HepG2 (cell line): ENCODE data around the gene ENO2. TPM values are rescaled to one million over a fixed set of nuclear protein-coding genes. Genes with fewer than 3 reads are reported as not detected.

Experiments
- CEBPG ChIP-seq: IDR thresholded peaks from 2 replicates; pipeline ENCODE4 v1.6.1; 2016
- KLF6 ChIP-seq: IDR thresholded peaks from 2 replicates; pipeline ENCODE4 v1.8.0; 2016; ENCODE audit warnings: missing biosample characterization, missing genetic modification reagents
- MATR3 ChIP-seq: sonication (generic); formaldehyde crosslinking; IDR thresholded peaks from 2 replicates; pipeline ENCODE4 v1.4.0; 2020; ENCODE audit warnings: missing genetic modification reagents
- ZNF772 ChIP-seq: sonication (generic); formaldehyde crosslinking; IDR thresholded peaks from 2 replicates; pipeline ENCODE4 v1.5.0; 2020; ENCODE audit warnings: mild to moderate bottlenecking, missing genetic modification reagents
- polyA plus RNA-seq, 8 experiments: library from polyadenylated mRNA; depleted of rRNA in 3 of 8; stranded (reverse) in 7 of 8; unstranded in 1 of 8; fragments of >200 nt; fragmentation: Illumina TruSeq in 4 of 8; extraction: Trizol in 4 of 8; gene quantifications; 2 replicates each; pipeline versions ENCODE4 v1.2.1 to v1.2.3, GENCODE V29; 2011 to 2016; ENCODE audit warnings: low read depth in 4 of 8, missing spikeins in 1 of 8, mixed read lengths in 1 of 8; ENCODE audit not compliant: insufficient read depth in 1 of 8
- total RNA-seq, 5 experiments: library from RNA; depleted of rRNA; stranded (reverse); fragments of >200 nt; fragmentation: Illumina TruSeq; extraction: Trizol; gene quantifications; 2 replicates each; pipeline ENCODE4 v1.2.3, GENCODE V29; 2016; ENCODE audit warnings: low read depth in 1 of 5
- TF ChIP-seq, protein P1 (sequence below), 2 experiments: fragments of 450-650 bp in 1 of 2; sonication (generic) in 1 of 2; formaldehyde crosslinking in 1 of 2; IDR thresholded peaks; 2 replicates each; pipeline versions ENCODE4 v1.6.1 to v1.8.0; 2016 to 2022; ENCODE audit warnings: antibody characterized with exemption in 1 of 2, mild to moderate bottlenecking in 1 of 2, missing genetic modification reagents in 1 of 2
- TF ChIP-seq, protein P2 (sequence below): sonication (generic); formaldehyde crosslinking; IDR thresholded peaks from 2 replicates; pipeline ENCODE4 v1.4.0; 2020; ENCODE audit warnings: missing genetic modification reagents
- TF ChIP-seq, protein P3 (sequence below): sonication (generic); formaldehyde crosslinking; IDR thresholded peaks from 2 replicates; pipeline ENCODE4 v1.8.0; 2022; ENCODE audit warnings: mild to moderate bottlenecking, missing genetic modification reagents
- TF ChIP-seq, protein P4 (sequence below): sonication (generic); formaldehyde crosslinking; IDR thresholded peaks from 2 replicates; pipeline ENCODE4 v1.4.0; 2020; ENCODE audit warnings: missing genetic modification reagents, borderline replicate concordance

Gene ENO2
- total and polyA plus RNA-seq, 2 of the 13 experiments (the other 11 are each of a cell fraction or from before 2014, with no cell fraction given), result 19.3 to 136 TPM

DNA sequence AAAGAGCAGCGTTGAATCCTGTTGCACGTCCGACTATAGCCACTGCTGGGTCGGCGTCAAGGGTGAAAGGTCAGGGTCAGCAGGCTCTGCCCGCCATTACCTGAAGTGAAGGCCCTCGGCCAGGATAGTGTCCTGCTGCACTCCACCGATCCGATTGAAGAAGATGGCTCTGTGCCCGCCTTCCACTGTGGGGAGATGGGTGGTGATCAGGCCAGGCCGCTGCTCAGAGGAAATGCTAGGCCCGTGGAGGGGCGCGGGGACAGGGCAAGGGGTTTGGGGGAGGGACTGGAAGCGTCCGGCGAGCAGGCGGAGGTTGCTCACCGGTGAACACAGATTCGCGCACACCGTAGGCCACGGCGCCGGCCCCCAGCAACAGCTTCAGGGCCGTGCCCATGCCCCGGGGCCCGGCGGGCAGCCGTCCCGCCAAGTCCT is 55.7 kb downstream of the ENO2 start (continued):
- TF ChIP-seq, protein P1, sequence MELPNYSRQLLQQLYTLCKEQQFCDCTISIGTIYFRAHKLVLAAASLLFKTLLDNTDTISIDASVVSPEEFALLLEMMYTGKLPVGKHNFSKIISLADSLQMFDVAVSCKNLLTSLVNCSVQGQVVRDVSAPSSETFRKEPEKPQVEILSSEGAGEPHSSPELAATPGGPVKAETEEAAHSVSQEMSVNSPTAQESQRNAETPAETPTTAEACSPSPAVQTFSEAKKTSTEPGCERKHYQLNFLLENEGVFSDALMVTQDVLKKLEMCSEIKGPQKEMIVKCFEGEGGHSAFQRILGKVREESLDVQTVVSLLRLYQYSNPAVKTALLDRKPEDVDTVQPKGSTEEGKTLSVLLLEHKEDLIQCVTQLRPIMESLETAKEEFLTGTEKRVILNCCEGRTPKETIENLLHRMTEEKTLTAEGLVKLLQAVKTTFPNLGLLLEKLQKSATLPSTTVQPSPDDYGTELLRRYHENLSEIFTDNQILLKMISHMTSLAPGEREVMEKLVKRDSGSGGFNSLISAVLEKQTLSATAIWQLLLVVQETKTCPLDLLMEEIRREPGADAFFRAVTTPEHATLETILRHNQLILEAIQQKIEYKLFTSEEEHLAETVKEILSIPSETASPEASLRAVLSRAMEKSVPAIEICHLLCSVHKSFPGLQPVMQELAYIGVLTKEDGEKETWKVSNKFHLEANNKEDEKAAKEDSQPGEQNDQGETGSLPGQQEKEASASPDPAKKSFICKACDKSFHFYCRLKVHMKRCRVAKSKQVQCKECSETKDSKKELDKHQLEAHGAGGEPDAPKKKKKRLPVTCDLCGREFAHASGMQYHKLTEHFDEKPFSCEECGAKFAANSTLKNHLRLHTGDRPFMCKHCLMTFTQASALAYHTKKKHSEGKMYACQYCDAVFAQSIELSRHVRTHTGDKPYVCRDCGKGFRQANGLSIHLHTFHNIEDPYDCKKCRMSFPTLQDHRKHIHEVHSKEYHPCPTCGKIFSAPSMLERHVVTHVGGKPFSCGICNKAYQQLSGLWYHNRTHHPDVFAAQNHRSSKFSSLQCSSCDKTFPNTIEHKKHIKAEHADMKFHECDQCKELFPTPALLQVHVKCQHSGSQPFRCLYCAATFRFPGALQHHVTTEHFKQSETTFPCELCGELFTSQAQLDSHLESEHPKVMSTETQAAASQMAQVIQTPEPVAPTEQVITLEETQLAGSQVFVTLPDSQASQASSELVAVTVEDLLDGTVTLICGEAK (IDR thresholded peaks at IDR 0.05), result no peak
- TF ChIP-seq, protein P1 (CRISPR knock-in tag; IDR thresholded peaks at IDR 0.05), result no peak
- TF ChIP-seq, protein P2, sequence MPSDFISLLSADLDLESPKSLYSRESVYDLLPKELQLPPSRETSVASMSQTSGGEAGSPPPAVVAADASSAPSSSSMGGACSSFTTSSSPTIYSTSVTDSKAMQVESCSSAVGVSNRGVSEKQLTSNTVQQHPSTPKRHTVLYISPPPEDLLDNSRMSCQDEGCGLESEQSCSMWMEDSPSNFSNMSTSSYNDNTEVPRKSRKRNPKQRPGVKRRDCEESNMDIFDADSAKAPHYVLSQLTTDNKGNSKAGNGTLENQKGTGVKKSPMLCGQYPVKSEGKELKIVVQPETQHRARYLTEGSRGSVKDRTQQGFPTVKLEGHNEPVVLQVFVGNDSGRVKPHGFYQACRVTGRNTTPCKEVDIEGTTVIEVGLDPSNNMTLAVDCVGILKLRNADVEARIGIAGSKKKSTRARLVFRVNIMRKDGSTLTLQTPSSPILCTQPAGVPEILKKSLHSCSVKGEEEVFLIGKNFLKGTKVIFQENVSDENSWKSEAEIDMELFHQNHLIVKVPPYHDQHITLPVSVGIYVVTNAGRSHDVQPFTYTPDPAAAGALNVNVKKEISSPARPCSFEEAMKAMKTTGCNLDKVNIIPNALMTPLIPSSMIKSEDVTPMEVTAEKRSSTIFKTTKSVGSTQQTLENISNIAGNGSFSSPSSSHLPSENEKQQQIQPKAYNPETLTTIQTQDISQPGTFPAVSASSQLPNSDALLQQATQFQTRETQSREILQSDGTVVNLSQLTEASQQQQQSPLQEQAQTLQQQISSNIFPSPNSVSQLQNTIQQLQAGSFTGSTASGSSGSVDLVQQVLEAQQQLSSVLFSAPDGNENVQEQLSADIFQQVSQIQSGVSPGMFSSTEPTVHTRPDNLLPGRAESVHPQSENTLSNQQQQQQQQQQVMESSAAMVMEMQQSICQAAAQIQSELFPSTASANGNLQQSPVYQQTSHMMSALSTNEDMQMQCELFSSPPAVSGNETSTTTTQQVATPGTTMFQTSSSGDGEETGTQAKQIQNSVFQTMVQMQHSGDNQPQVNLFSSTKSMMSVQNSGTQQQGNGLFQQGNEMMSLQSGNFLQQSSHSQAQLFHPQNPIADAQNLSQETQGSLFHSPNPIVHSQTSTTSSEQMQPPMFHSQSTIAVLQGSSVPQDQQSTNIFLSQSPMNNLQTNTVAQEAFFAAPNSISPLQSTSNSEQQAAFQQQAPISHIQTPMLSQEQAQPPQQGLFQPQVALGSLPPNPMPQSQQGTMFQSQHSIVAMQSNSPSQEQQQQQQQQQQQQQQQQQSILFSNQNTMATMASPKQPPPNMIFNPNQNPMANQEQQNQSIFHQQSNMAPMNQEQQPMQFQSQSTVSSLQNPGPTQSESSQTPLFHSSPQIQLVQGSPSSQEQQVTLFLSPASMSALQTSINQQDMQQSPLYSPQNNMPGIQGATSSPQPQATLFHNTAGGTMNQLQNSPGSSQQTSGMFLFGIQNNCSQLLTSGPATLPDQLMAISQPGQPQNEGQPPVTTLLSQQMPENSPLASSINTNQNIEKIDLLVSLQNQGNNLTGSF (CRISPR knock-in tag), result peak; percentile 15; the same call in 1 of the 2 replicates
- TF ChIP-seq, protein P3, sequence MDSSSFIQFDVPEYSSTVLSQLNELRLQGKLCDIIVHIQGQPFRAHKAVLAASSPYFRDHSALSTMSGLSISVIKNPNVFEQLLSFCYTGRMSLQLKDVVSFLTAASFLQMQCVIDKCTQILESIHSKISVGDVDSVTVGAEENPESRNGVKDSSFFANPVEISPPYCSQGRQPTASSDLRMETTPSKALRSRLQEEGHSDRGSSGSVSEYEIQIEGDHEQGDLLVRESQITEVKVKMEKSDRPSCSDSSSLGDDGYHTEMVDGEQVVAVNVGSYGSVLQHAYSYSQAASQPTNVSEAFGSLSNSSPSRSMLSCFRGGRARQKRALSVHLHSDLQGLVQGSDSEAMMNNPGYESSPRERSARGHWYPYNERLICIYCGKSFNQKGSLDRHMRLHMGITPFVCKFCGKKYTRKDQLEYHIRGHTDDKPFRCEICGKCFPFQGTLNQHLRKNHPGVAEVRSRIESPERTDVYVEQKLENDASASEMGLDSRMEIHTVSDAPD (CRISPR knock-in tag), result no peak
- TF ChIP-seq ZNF772 (CRISPR knock-in tag), result no peak
- no peak; the same call in 1 of the 2 replicates for TF ChIP-seq KLF6 (CRISPR knock-in tag)
- TF ChIP-seq, protein P4, sequence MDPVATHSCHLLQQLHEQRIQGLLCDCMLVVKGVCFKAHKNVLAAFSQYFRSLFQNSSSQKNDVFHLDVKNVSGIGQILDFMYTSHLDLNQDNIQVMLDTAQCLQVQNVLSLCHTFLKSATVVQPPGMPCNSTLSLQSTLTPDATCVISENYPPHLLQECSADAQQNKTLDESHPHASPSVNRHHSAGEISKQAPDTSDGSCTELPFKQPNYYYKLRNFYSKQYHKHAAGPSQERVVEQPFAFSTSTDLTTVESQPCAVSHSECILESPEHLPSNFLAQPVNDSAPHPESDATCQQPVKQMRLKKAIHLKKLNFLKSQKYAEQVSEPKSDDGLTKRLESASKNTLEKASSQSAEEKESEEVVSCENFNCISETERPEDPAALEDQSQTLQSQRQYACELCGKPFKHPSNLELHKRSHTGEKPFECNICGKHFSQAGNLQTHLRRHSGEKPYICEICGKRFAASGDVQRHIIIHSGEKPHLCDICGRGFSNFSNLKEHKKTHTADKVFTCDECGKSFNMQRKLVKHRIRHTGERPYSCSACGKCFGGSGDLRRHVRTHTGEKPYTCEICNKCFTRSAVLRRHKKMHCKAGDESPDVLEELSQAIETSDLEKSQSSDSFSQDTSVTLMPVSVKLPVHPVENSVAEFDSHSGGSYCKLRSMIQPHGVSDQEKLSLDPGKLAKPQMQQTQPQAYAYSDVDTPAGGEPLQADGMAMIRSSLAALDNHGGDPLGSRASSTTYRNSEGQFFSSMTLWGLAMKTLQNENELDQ (CRISPR knock-in tag), result no peak
- TF ChIP-seq MATR3 (CRISPR knock-in tag), result no peak
- no peak for TF ChIP-seq CEBPG (CRISPR knock-in tag)
